H1 (cell line): ENCODE results near the gene COTL1. TPM values are rescaled to one million over a fixed set of nuclear protein-coding genes. Genes with fewer than 3 reads are reported as not detected.

ENCODE experiments used
- CTCF ChIA-PET: fragments of 300-600 bp; sonication (Branson Sonifier 250); formaldehyde crosslinking; loops from one replicate; lab custom pipeline; 2021; ENCODE audit not compliant: partially characterized antibody; lab: Charles Lee
- POLR2A ChIA-PET: fragments of 300-600 bp; sonication (Branson Sonifier 250); formaldehyde crosslinking; loops from one replicate; lab custom pipeline; 2021; ENCODE audit warnings: inconsistent platforms; ENCODE audit not compliant: partially characterized antibody; lab: Charles Lee
- DNase-seq, 2 experiments: peaks; one replicate each; pipeline versions ENCODE4 v3.0.0 to v3.0.0-alpha.2; 2010 to 2022; ENCODE audit warnings: low spot score in 2 of 2, low read depth in 1 of 2, mixed read lengths in 1 of 2
- FAIRE-seq: peaks from 2 replicates; lab custom pipeline; 2011; peaks lifted over from hg19 to GRCh38; lab: Jason Lieb, UNC
- H2AFZ ChIP-seq: 2 replicates; pipeline ENCODE4 v1.8.1; 2012; ENCODE audit warnings: low read length, inconsistent platforms
- H2AK5ac ChIP-seq: 2 replicates; pipeline ENCODE4 v1.6.1; 2013; ENCODE audit warnings: low read depth, low read length
- H2BK120ac ChIP-seq: replicated peaks from 2 replicates; pipeline ENCODE3; 2013; ENCODE audit warnings: low read depth, low read length, inconsistent platforms
- H2BK12ac ChIP-seq: 2 replicates; pipeline ENCODE4 v1.6.1; 2013; ENCODE audit warnings: low read depth, low read length
- H2BK15ac ChIP-seq: 2 replicates; pipeline ENCODE4 v1.6.1; 2013; ENCODE audit warnings: low read length
- H2BK20ac ChIP-seq: 2 replicates; pipeline ENCODE4 v1.6.1; 2013; ENCODE audit warnings: low read length
- H2BK5ac ChIP-seq: 2 replicates; pipeline ENCODE4 v1.6.1; 2013; ENCODE audit warnings: low read depth, low read length
- H3K14ac ChIP-seq: 2 replicates; pipeline ENCODE4 v1.6.1; 2013; ENCODE audit warnings: inconsistent platforms; ENCODE audit not compliant: insufficient read length
- H3K18ac ChIP-seq: 2 replicates; pipeline ENCODE4 v1.6.1; 2013; ENCODE audit warnings: low read length; ENCODE audit errors: extremely low read depth
- H3K23ac ChIP-seq: 2 replicates; pipeline ENCODE4 v1.6.1; 2013; ENCODE audit warnings: inconsistent platforms; ENCODE audit not compliant: insufficient read length
- H3K23me2 ChIP-seq: 2 replicates; pipeline ENCODE4 v1.6.1; 2013; ENCODE audit warnings: low read depth, low read length
- H3K27ac ChIP-seq: 2 replicates; pipeline ENCODE4 v1.6.1; 2011; ENCODE audit warnings: low read depth, low read length, inconsistent platforms
- H3K27me3 ChIP-seq, 4 experiments: replicated peaks in 1 of 4; 1 replicate in 1 of 4; 2 replicates in 3 of 4; pipeline versions ENCODE4 v1.6.1 to v1.8.1; 2011 to 2013; ENCODE audit warnings: low read length in 3 of 4, mild to moderate bottlenecking in 3 of 4, inconsistent platforms in 2 of 4, mixed read lengths in 2 of 4, moderate library complexity in 1 of 4; ENCODE audit not compliant: control insufficient read depth in 3 of 4, insufficient read depth in 3 of 4; ENCODE audit errors: extremely low read depth in 1 of 4
- H3K36me3 ChIP-seq, 4 experiments: 2 replicates each; pipeline versions ENCODE4 v1.6.1 to v1.8.1; 2011 to 2013; ENCODE audit warnings: mild to moderate bottlenecking in 4 of 4, low read length in 3 of 4, moderate library complexity in 2 of 4, control low read depth in 1 of 4, inconsistent platforms in 1 of 4; ENCODE audit not compliant: insufficient read depth in 4 of 4, control insufficient read depth in 2 of 4
- H3K4ac ChIP-seq: replicated peaks from 2 replicates; pipeline ENCODE3; 2013; ENCODE audit warnings: low read length, low read depth, mixed read lengths, inconsistent platforms; ENCODE audit not compliant: insufficient read length
- H3K4me1 ChIP-seq, 4 experiments: replicated peaks in 1 of 4; 1 replicate in 1 of 4; 2 replicates in 3 of 4; pipeline versions ENCODE4 v1.6.1 to v1.8.1; 2011 to 2013; ENCODE audit warnings: low read length in 3 of 4, inconsistent platforms in 2 of 4, mixed read lengths in 1 of 4; ENCODE audit not compliant: insufficient read depth in 4 of 4, control insufficient read depth in 3 of 4
- H3K4me2 ChIP-seq, 2 experiments: 2 replicates each; pipeline versions ENCODE4 v1.6.1 to v1.8.1; 2011 to 2013; ENCODE audit warnings: low read depth in 2 of 2, low read length in 2 of 2, control low read depth in 1 of 2, inconsistent platforms in 1 of 2, mild to moderate bottlenecking in 1 of 2; ENCODE audit not compliant: insufficient read depth in 1 of 2
- H3K4me3 ChIP-seq, 4 experiments: fragments of 200-600, 300-600 bp in 1 of 4; sonication (generic), shearing (Covaris generic), sonication (Bioruptor Twin) in 1 of 4; 2 replicates each; pipeline versions ENCODE4 v1.5.1 to v1.8.1; 2011 to 2016; ENCODE audit warnings: low read length in 4 of 4, low read depth in 3 of 4, control low read depth in 2 of 4, inconsistent platforms in 2 of 4, mild to moderate bottlenecking in 2 of 4, mixed read lengths in 1 of 4, moderate library complexity in 1 of 4; ENCODE audit not compliant: insufficient read depth in 2 of 4; ENCODE audit errors: extremely low read depth in 1 of 4
- H3K56ac ChIP-seq: replicated peaks from 2 replicates; pipeline ENCODE3; 2013; ENCODE audit warnings: low read depth, mild to moderate bottlenecking, mixed read lengths, low read length, inconsistent platforms; ENCODE audit not compliant: insufficient read length
- H3K79me1 ChIP-seq: 2 replicates; pipeline ENCODE4 v1.6.1; 2013; ENCODE audit warnings: low read depth, low read length, control low read depth
- H3K79me2 ChIP-seq, 2 experiments: 2 replicates each; pipeline versions ENCODE4 v1.6.1 to v1.8.1; 2012 to 2013; ENCODE audit warnings: low read length in 2 of 2, mild to moderate bottlenecking in 2 of 2, inconsistent platforms in 1 of 2; ENCODE audit not compliant: insufficient read depth in 2 of 2, control insufficient read depth in 1 of 2
- H3K9ac ChIP-seq, 4 experiments: replicated peaks in 1 of 4; 1 replicate in 1 of 4; 2 replicates in 3 of 4; pipeline versions ENCODE4 v1.6.1 to v1.8.1; 2011 to 2013; ENCODE audit warnings: low read depth in 3 of 4, low read length in 3 of 4, control low read depth in 2 of 4, mild to moderate bottlenecking in 2 of 4, moderate library complexity in 2 of 4, inconsistent platforms in 1 of 4; ENCODE audit errors: extremely low read depth in 1 of 4
- H3K9me3 ChIP-seq, 2 experiments: 2 replicates each; pipeline versions ENCODE4 v1.6.1 to v1.8.1; 2012 to 2013; ENCODE audit warnings: mild to moderate bottlenecking in 2 of 2, moderate library complexity in 2 of 2, control low read depth in 1 of 2, inconsistent platforms in 1 of 2, low read depth in 1 of 2, low read length in 1 of 2, mixed read lengths in 1 of 2; ENCODE audit not compliant: insufficient read depth in 2 of 2
- H4K20me1 ChIP-seq, 2 experiments: replicated peaks in 1 of 2; 2 replicates each; pipeline versions ENCODE3 to v1.8.1; 2011 to 2013; ENCODE audit warnings: inconsistent platforms in 2 of 2, low read length in 2 of 2, mild to moderate bottlenecking in 1 of 2; ENCODE audit not compliant: insufficient read depth in 2 of 2, control insufficient read depth in 1 of 2
- H4K5ac ChIP-seq: 2 replicates; pipeline ENCODE4 v1.6.1; 2013; ENCODE audit warnings: low read length, low read depth, mixed read lengths, inconsistent platforms; ENCODE audit not compliant: insufficient read length
- H4K8ac ChIP-seq: 2 replicates; pipeline ENCODE4 v1.8.0; 2013; ENCODE audit warnings: mild to moderate bottlenecking, moderate library complexity, low read length, inconsistent platforms; ENCODE audit not compliant: insufficient read depth; ENCODE audit errors: extremely low read depth
- H4K91ac ChIP-seq: replicated peaks from 2 replicates; pipeline ENCODE3; 2013; ENCODE audit warnings: low read length, mixed read lengths, inconsistent platforms; ENCODE audit not compliant: insufficient read length
- CREB1 ChIP-seq: IDR thresholded peaks from 2 replicates; pipeline ENCODE4 v1.6.1; 2012; ENCODE audit warnings: inconsistent platforms
- CTBP2 ChIP-seq: IDR thresholded peaks from 2 replicates; pipeline ENCODE4 v1.7.0; 2011; ENCODE audit warnings: borderline replicate concordance, mild to moderate bottlenecking, moderate library complexity, mixed read lengths, low read length; ENCODE audit not compliant: insufficient read depth, insufficient read length
- HDAC6 ChIP-seq: IDR thresholded peaks from one replicate; pipeline ENCODE4 v1.7.1; 2012; ENCODE audit warnings: low read depth, mild to moderate bottlenecking, inconsistent platforms, low read length, moderate library complexity
- MAFK ChIP-seq: IDR thresholded peaks from 2 replicates; pipeline ENCODE4 v1.6.1; 2012; ENCODE audit warnings: low read depth, mild to moderate bottlenecking, improper control_type of control experiment, low read length
- NANOG ChIP-seq: IDR thresholded peaks from 2 replicates; pipeline ENCODE4 v1.6.1; 2011; ENCODE audit warnings: low read length, low read depth, mild to moderate bottlenecking, inconsistent platforms; ENCODE audit not compliant: insufficient read depth, poor library complexity, severe bottlenecking
- SUZ12 ChIP-seq: fragments of 200-600 bp; sonication (generic); IDR thresholded peaks from 2 replicates; pipeline ENCODE4 v1.6.1; 2012; ENCODE audit warnings: mild to moderate bottlenecking, inconsistent platforms, low read length, moderate library complexity, mixed read lengths
- TBP ChIP-seq: IDR thresholded peaks from 2 replicates; pipeline ENCODE4 v1.6.1; 2011; ENCODE audit warnings: low read depth, low read length, improper control_type of control experiment
- TEAD4 ChIP-seq: IDR thresholded peaks from 2 replicates; pipeline ENCODE4 v1.6.1; 2012; ENCODE audit warnings: low read depth, low read length, inconsistent platforms, mixed read lengths
- YY1 ChIP-seq: IDR thresholded peaks from 2 replicates; pipeline ENCODE4 v1.6.1; 2011; ENCODE audit warnings: low read depth, mild to moderate bottlenecking, low read length
- WGBS, 2 experiments: shearing (Covaris generic) in 1 of 2; methylation state at CpG; one replicate each; pipeline versions ENCODE4 v1.1.6 to v1.1.7; 2013 to 2015; ENCODE audit warnings: low lambda C conversion rate in 2 of 2, mixed read lengths in 2 of 2, inconsistent platforms in 1 of 2, low coverage in 1 of 2, missing lambda C conversion rate in 1 of 2; ENCODE audit not compliant: insufficient replicate concordance in 2 of 2, insufficient coverage in 1 of 2, insufficient read length in 1 of 2; ENCODE audit errors: extremely low coverage in 1 of 2, missing lambda C conversion rate in 1 of 2; 5-methylcytosine and 5-hydroxymethylcytosine counted together
- polyA plus RNA-seq, 7 experiments: library from polyadenylated mRNA; depleted of rRNA in 3 of 7; stranded (reverse) in 5 of 7; unstranded in 2 of 7; fragments of >200 nt in 5 of 7; fragments of 200-250 nt in 2 of 7; gene quantifications; 1 replicate in 5 of 7; 2 replicates in 1 of 7; 4 replicates in 1 of 7; pipeline versions ENCODE4 v1.2.1 to v1.2.3, GENCODE V29; 2011 to 2013; ENCODE audit warnings: missing spikeins in 2 of 7, mixed read lengths in 2 of 7
- total RNA-seq: library from RNA; stranded (reverse); fragmentation: NEBNext Ultra II Directional; extraction: Animal tissue kit (Norgen Biotek cat#: 25700); gene quantifications from 2 replicates; pipeline ENCODE4 v1.2.1, GENCODE V29; 2021
- TF ChIP-seq, protein P1 (sequence below): IDR thresholded peaks from 2 replicates; pipeline ENCODE4 v1.6.1; 2012; ENCODE audit warnings: low read length, inconsistent platforms

Gene COTL1
- total and polyA plus RNA-seq, 2 of the 8 experiments (the other 6 are each of a cell fraction or from before 2014, with no cell fraction given), result 59.2 to 183 TPM

GRCh38 chr16:84599521-84600202 lies 18.2 kb downstream of the COTL1 start:
- no peak overlapping the region for H3K9ac ChIP-seq
- H2AFZ ChIP-seq, result no peak overlapping the region
- no peak overlapping the region for H3K27ac ChIP-seq
- no peak overlapping the region for H4K5ac ChIP-seq
- peak overlapping the region; percentile 47 to 62 for H3K4me2 ChIP-seq
- H3K4me1 ChIP-seq, result peaks cover 4 to 37% (median 26%) of the 10 kb centered on the region in 4 experiments
- H3K9me3 ChIP-seq, result no peaks in the 10 kb centered on the region
- 0 out of 2 replicates have a peak, but pooled peaks cover 2% of the 10 kb centered on the region for H3K23me2 ChIP-seq
- no peaks in the 10 kb centered on the region for H3K36me3 ChIP-seq
- no peak overlapping the region for H2BK15ac ChIP-seq
- H3K18ac ChIP-seq, result no peak overlapping the region; the same call in none of the 2 replicates
- H3K14ac ChIP-seq, result no peak overlapping the region
- H4K8ac ChIP-seq, result no peak overlapping the region
- no peak overlapping the region for H2AK5ac ChIP-seq
- H3K79me1 ChIP-seq, result peaks cover 17% of the 10 kb centered on the region
- FAIRE-seq (peak; percentile 63), DNase-seq (peak; percentile 50 to 79)
- no peak overlapping the region for H3K4ac ChIP-seq
- no peak overlapping the region for H2BK120ac ChIP-seq
- peaks cover 0 to 4% (median 1%) of the 10 kb centered on the region in 4 experiments; a peak in 3 of 7 replicates for H3K27me3 ChIP-seq
- ChIA-PET POLR2A (interaction anchor here (0.6 to 2.3 kb wide), 4 partner anchors 14 to 38 kb away, joined by 3 to 7 read pairs (median 3); partner anchors contain the start of gene COTL1), CTCF (interaction anchor here (0.7 to 2.5 kb wide), 18 partner anchors 9 to 148 kb away, joined by 3 to 10 read pairs (median 3); partner anchors contain the start of gene MEAK7)
- H2BK20ac ChIP-seq, result no peak overlapping the region
- H3K23ac ChIP-seq, result no peak overlapping the region
- peak overlapping the region in 2 of 4 experiments; percentile 14 to 36; a peak in 5 of 8 replicates for H3K4me3 ChIP-seq
- 0 out of 2 replicates have a peak overlapping the region, but pooled peaks have one; percentile 60 for H2BK12ac ChIP-seq
- H3K56ac ChIP-seq, result no peak overlapping the region
- 5% methylated on average over 11 of the region's 12 CpGs; no CpG with 5 or more reads in 1 of the 2 experiments for WGBS, 2 experiments
- peaks cover 0 to 52% of the 10 kb centered on the region in 2 experiments; a peak in 2 of 4 replicates for H3K79me2 ChIP-seq
- peaks cover 31 to 37% of the 10 kb centered on the region in 2 experiments for H4K20me1 ChIP-seq
- peak overlapping the region; percentile 60; the same call in 1 of the 2 replicates for H2BK5ac ChIP-seq
- no peak overlapping the region for H4K91ac ChIP-seq
- peak; percentile 43; the same call in 1 of the 2 replicates for TF ChIP-seq TEAD4
- no peak for TF ChIP-seq CREB1
- TF ChIP-seq MAFK, result peak; percentile 38; the same call in 1 of the 2 replicates
- TF ChIP-seq, protein P1, sequence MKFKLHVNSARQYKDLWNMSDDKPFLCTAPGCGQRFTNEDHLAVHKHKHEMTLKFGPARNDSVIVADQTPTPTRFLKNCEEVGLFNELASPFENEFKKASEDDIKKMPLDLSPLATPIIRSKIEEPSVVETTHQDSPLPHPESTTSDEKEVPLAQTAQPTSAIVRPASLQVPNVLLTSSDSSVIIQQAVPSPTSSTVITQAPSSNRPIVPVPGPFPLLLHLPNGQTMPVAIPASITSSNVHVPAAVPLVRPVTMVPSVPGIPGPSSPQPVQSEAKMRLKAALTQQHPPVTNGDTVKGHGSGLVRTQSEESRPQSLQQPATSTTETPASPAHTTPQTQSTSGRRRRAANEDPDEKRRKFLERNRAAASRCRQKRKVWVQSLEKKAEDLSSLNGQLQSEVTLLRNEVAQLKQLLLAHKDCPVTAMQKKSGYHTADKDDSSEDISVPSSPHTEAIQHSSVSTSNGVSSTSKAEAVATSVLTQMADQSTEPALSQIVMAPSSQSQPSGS, result no peak; the same call in 1 of the 2 replicates
- no peak for TF ChIP-seq TBP
- TF ChIP-seq SUZ12, result no peak
- TF ChIP-seq HDAC6, result no peak
- no peak for TF ChIP-seq NANOG
- TF ChIP-seq CTBP2, result peak; percentile 96
- peak; percentile 68; the same call in 1 of the 2 replicates for TF ChIP-seq YY1
